GM19193 (cell line): ENCODE results near the gene GPR155.

Experiments used
- POLR2A ChIP-seq: IDR thresholded peaks from 4 replicates; pipeline ENCODE4 v1.6.1; 2011; ENCODE audit not compliant: insufficient read depth, insufficient read length; ENCODE audit errors: extremely low read depth

Gene GPR155

GRCh38 chr2:174486563-174487107 is at the start of gene GPR155:
Gene GPR155 (minus strand): TSS chr2:174487029. CDS start chr2:174481956, 5,073 bp downstream.
- TF ChIP-seq POLR2A = no peak

GRCh38 chr2:174535757-174536703 is 49.2 kb upstream of the GPR155 start:
- TF ChIP-seq POLR2A = no peak

GRCh38 chr2:174535083-174535482 is 48.3 kb upstream of the GPR155 start:
- no peak for TF ChIP-seq POLR2A

GRCh38 chr2:174529916-174530315 is 43.1 kb upstream of the GPR155 start:
- no peak for TF ChIP-seq POLR2A

- TF ChIP-seq POLR2A = no peak
These were observed 41.1 kb upstream of the GPR155 start for GRCh38 chr2:174527959-174528358.

- no peak for TF ChIP-seq POLR2A
These were observed 40.4 kb upstream of the GPR155 start for GRCh38 chr2:174527101-174527721.

GRCh38 chr2:174524527-174524926 is 37.7 kb upstream of the GPR155 start:
- no peak for TF ChIP-seq POLR2A

- TF ChIP-seq POLR2A = no peak
These were observed 35.7 kb upstream of the GPR155 start for GRCh38 chr2:174522553-174522952.

- no peak for TF ChIP-seq POLR2A
These were observed 31.6 kb upstream of the GPR155 start for GRCh38 chr2:174518395-174518794.

GRCh38 chr2:174516501-174517378 is 29.9 kb upstream of the GPR155 start:
- TF ChIP-seq POLR2A = no peak

- TF ChIP-seq POLR2A = no peak
These were observed 25.5 kb upstream of the GPR155 start for GRCh38 chr2:174512345-174512744.

GRCh38 chr2:174511580-174512260 is 24.9 kb upstream of the GPR155 start:
- TF ChIP-seq POLR2A = no peak

GRCh38 chr2:174510583-174511189 is 23.9 kb upstream of the GPR155 start:
- no peak for TF ChIP-seq POLR2A
